Psoas muscle (tissue), 8 donors: Measurements from ENCODE around the gene CAMTA1. TPM values are rescaled to one million over a fixed set of nuclear protein-coding genes. Genes with fewer than 3 reads are reported as not detected.

Source experiments
- ATAC-seq, 4 donors: fragments of 200-7000 bp; cut with Tn5 transposase; one replicate each; pipeline ENCODE4 v1.9.1; 2020; ENCODE audit warnings: moderate library complexity in 3 of 4, mild to moderate bottlenecking in 2 of 4
- DNase-seq, 2 donors: peaks; one replicate each; pipeline ENCODE4 v3.0.0-alpha.2; 2020
- H3K27ac ChIP-seq: fragments of 200-600 bp; one replicate; pipeline ENCODE4 v1.8.0; 2022
- H3K27me3 ChIP-seq, 3 donors: fragments of 200-600 bp in 1 of 3; one replicate each; pipeline versions ENCODE4 v1.6.1 to v1.8.0; 2013 to 2022; ENCODE audit warnings: low read length in 2 of 3, mild to moderate bottlenecking in 2 of 3, moderate library complexity in 1 of 3; ENCODE audit not compliant: insufficient read depth in 3 of 3
- H3K36me3 ChIP-seq, 2 donors: fragments of 200-600 bp in 1 of 2; one replicate each; pipeline versions ENCODE4 v1.6.1 to v1.8.0; 2013 to 2022; ENCODE audit warnings: low read depth in 1 of 2, mild to moderate bottlenecking in 1 of 2, moderate library complexity in 1 of 2; ENCODE audit not compliant: insufficient read depth in 1 of 2
- H3K4me1 ChIP-seq: fragments of 200-600 bp; one replicate; pipeline ENCODE4 v1.8.0; 2022
- H3K4me3 ChIP-seq: fragments of 200-600 bp; one replicate; pipeline ENCODE4 v1.8.0; 2022; ENCODE audit warnings: mild to moderate bottlenecking
- H3K9me3 ChIP-seq: fragments of 200-600 bp; one replicate; pipeline ENCODE4 v1.8.0; 2022
- CTCF ChIP-seq: fragments of 200-600 bp; IDR thresholded peaks from one replicate; pipeline ENCODE4 v1.8.0; 2022; ENCODE audit warnings: antibody characterized with exemption
- WGBS, 3 donors: extraction: QIAGEN DNeasy Blood & Tissue Kit; methylation state at CpG; one replicate each; pipeline versions ENCODE4 v1.1.6 to v1.1.7; 2013; 5-methylcytosine and 5-hydroxymethylcytosine counted together
- intact Hi-C, 2 donors: fragments of 100-400 bp; cut with DNase I; formaldehyde crosslinking; loops; one replicate each; pipeline versions ENCODE4 v1.11.0 to v1.14.2; 2022
- polyA plus RNA-seq, 3 donors: library from polyadenylated mRNA; stranded (reverse); fragments of 200-250 nt; gene quantifications; one replicate each; pipeline ENCODE4 v1.2.3, GENCODE V29; 2013
- total RNA-seq, 4 donors: library from RNA; stranded (reverse); fragmentation: NEBNext Ultra II Directional in 2 of 4; extraction: Animal tissue kit (Norgen Biotek cat#: 25700) in 2 of 4; gene quantifications; one replicate each; pipeline versions ENCODE4 v1.2.1 to v1.2.4, GENCODE V29; 2021 to 2023
- donor health status: healthy with polysubstance abuse.
- donor health status: DM: no; HTN: no; CAD: no; lungs with moderate emphysema.
- donor health status: Bipolar disorder and iron deficiency.
- donor health status: healthy.
- donor health status: DM: yes; HTN: yes; CAD: no.
- donor health status: DM: no; HTN: no; CAD: no.
- donor health status: DM: no; HTN: no; CAD: no.
- donor health status: DM: yes; HTN: yes; CAD: no.

The CAMTA1 gene
- total and polyA plus RNA-seq, 7 donors = 64.6 to 206 (median 76.5) TPM

DNA sequence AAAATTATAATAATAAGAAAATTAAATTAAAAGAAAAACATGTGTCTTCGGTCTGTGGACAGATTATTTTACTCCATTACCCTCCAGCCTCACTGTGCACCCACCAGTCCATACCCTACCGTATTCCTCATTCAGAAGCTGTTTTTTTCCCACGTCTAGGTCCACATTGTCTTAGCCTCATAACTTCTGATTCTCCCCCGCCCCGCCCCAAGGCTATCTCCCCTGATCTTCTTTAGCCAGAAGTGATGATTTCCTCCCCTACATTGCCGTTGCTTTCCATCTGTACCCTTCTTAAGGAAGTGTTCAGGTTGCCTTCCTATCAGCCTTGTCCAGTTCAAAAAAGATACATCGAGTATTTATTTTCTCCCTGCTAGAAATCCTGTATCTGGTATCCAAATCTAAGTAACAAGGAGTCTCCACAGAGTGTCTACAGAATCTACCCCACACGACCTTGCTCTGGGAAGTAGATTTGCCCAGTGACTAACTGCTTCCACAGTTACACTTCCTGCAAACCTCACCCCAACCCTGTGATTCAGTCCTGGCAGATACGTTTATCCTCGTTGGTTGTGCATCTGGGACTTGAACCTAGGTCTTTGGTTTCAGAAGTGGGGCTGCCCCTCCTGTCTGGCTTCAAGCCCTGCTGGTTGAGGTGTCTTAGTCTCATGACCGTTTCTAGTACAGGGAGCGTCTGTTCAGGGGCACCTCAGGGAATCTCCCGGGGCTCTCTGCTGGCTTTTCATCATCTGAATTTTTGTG, 470.2 kb downstream of the CAMTA1 start:
- Histone ChIP-seq H3K27me3 (peaks cover 0 to 7% (median 1%) of the 10 kb centered on the region in 3 donors), H3K9me3 (no peaks in the 10 kb centered on the region), H3K27ac (no peak overlapping the region), H3K36me3 (no peaks in the 10 kb centered on the region), H3K4me1 (no peaks in the 10 kb centered on the region), H3K4me3 (no peak overlapping the region)
- DNase-seq = no peak
- ATAC-seq = no peak
- no peak for TF ChIP-seq CTCF
- 66 to 70% (median 70%) methylated on average over 13 of the region's 13 CpGs for whole genome bisulfite sequencing, 3 donors
- intact Hi-C loops = no loop called here

- no peak for TF ChIP-seq CTCF
- Histone ChIP-seq H3K27me3 (peaks cover 0 to 16% (median 1%) of the 10 kb centered on the region in 3 donors), H3K27ac (no peak overlapping the region), H3K36me3 (no peaks in the 10 kb centered on the region), H3K4me1 (no peaks in the 10 kb centered on the region), H3K4me3 (no peak overlapping the region), H3K9me3 (no peaks in the 10 kb centered on the region)
- DNase-seq (no peak), ATAC-seq (no peak)
- intact Hi-C loops = no loop called here
- 86 to 90% (median 88%) methylated on average over 7 of the region's 7 CpGs for WGBS, 3 donors
These were observed 471.3 kb downstream of the CAMTA1 start for GRCh38 chr1:7256526-7256925.

DNA sequence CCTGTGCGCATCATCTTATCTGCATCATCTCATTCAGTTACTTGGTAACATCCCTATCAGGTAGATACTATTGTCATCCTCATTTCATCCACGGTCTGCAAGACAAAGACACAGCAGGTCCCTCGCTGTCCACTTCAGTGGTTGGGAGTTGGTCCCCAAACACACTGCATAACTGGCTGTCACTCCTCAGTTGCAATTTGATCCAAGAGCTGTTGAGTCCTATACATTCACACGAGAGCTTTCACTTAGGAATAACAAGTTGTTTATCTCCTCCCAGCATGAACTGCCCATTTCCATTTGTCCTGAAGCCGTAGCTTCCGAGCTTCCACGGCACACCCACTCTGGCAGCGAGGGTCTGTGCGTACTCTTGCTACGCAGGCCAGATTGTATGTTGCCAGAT, 472.0 kb downstream of the CAMTA1 start:
- H3K27ac ChIP-seq = no peak overlapping the region
- ATAC-seq = no peak
- H3K4me1 ChIP-seq = no peaks in the 10 kb centered on the region
- no peaks in the 10 kb centered on the region for H3K9me3 ChIP-seq
- no peak for TF ChIP-seq CTCF
- intact Hi-C loops = no loop called here
- H3K4me3 ChIP-seq = no peak overlapping the region
- 61 to 67% (median 61%) methylated on average over 10 of the region's 10 CpGs for WGBS, 3 donors
- H3K36me3 ChIP-seq = no peaks in the 10 kb centered on the region
- no peak for DNase-seq
- peaks cover 0 to 20% (median 0%) of the 10 kb centered on the region in 3 donors for H3K27me3 ChIP-seq

DNA sequence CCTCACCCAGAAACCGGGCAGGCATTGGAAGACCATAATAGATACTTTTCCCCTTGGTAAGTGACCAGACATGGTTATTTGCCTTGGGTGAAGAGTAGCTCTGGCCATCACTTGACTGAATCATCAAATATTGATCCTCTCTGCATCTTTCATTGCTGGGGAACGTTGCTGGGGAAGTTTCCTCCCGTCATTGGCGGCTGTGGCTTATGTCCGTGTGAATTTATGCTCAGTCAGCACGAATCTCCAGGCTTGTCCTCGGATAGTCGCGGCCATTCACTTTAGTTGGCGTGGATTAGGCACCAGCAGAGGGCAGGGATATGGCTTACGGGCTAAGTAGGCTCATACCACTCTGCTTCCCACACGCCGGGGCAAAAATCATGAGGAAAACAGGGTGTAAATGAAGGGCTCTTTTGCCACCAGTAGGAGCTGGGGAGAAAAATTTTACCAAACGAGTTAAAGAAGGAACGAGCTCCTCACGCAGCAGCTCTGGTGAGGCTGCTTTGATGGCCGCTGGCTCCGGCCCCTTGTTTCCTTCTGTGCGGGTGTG, 473.4 kb downstream of the CAMTA1 start:
- Histone ChIP-seq H3K4me3 (no peak overlapping the region), H3K27ac (no peak overlapping the region), H3K4me1 (no peaks in the 10 kb centered on the region), H3K27me3 (peaks cover 0 to 25% (median 0%) of the 10 kb centered on the region in 3 donors), H3K36me3 (no peaks in the 10 kb centered on the region), H3K9me3 (no peaks in the 10 kb centered on the region)
- ATAC-seq (no peak), DNase-seq (no peak)
- intact Hi-C loops = no loop called here
- TF ChIP-seq CTCF = no peak
- WGBS, 3 donors = 82% methylated on average over 19 of the region's 19 CpGs
